ENCODE data around the gene DPP7.
A peak's percentile ranks its signal among the peaks of the same experiment; 100 is the strongest.
"Not testable (repeated sequence)": the region's sequence is repeated elsewhere in the genome, so short reads cannot be mapped to it uniquely, and the experiment has no call there.

DPP7 gene

DNA sequence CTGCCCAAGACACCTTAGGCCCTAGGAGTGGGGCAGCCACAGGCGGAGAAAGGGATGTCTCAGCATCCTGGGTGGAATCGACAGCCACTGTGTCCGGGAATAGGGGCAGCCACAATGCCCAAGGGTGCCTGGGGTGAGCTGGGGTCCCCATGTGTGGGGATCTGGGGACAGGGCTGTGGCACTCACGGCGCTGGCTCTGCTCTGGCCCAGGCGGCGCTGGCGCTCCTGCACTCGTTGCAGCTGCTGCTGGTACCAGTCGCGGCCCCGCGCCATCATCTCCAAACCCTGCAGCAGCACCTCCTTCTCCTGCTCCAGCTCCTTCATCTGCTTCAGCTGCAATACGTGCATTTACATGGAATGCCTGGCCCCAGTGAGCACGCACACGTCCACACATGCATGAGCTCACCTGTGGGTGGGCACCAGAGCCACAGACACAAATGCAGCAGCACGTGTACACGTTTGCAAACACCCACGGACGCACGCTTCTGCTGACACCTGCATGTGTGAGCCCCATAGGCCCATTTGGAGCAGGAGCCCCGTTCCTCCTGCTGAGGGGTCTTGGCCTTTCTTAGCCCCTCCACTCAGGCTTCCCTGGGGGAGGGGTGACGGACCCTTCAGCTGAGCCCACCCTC lies 49.1 kb downstream of the DPP7 start:
- no peak overlapping the region for H3K4me3 ChIP-seq (ENCODE audit: low read depth, low read length)
- TF ChIP-seq, protein P1, sequence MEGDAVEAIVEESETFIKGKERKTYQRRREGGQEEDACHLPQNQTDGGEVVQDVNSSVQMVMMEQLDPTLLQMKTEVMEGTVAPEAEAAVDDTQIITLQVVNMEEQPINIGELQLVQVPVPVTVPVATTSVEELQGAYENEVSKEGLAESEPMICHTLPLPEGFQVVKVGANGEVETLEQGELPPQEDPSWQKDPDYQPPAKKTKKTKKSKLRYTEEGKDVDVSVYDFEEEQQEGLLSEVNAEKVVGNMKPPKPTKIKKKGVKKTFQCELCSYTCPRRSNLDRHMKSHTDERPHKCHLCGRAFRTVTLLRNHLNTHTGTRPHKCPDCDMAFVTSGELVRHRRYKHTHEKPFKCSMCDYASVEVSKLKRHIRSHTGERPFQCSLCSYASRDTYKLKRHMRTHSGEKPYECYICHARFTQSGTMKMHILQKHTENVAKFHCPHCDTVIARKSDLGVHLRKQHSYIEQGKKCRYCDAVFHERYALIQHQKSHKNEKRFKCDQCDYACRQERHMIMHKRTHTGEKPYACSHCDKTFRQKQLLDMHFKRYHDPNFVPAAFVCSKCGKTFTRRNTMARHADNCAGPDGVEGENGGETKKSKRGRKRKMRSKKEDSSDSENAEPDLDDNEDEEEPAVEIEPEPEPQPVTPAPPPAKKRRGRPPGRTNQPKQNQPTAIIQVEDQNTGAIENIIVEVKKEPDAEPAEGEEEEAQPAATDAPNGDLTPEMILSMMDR (IDR thresholded peaks at IDR 0.05; ENCODE audit: low read depth, low read length): no peak
- in situ Hi-C loops (cut with HindIII; ENCODE audit: low sequenced_read_pairs): no loop called here
- no peak for DNase-seq (ENCODE audit: low read depth, low spot score)

DNA sequence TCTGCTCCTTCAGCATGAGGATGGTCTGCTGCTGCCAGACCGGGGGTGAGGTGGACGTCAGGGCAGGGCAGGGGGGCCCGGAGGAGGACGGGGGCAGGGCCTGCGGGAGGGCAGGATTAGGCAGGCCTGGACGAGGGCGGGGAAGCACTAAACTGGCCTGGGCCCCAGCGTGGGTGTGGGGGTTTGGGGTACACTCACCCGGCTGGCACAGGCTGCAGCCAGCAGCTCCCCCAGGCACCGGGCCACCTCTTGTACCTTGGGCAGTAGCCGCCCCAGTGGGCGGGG lies 49.7 kb downstream of the DPP7 start:
- TF ChIP-seq, protein P1 (IDR thresholded peaks at IDR 0.05; ENCODE audit: low read depth, low read length): no peak
- no peak for DNase-seq (ENCODE audit: low read depth, low spot score)
- H3K4me3 ChIP-seq (ENCODE audit: low read depth, low read length): no peak overlapping the region
- in situ Hi-C loops (cut with HindIII; ENCODE audit: low sequenced_read_pairs): no loop called here

DNA sequence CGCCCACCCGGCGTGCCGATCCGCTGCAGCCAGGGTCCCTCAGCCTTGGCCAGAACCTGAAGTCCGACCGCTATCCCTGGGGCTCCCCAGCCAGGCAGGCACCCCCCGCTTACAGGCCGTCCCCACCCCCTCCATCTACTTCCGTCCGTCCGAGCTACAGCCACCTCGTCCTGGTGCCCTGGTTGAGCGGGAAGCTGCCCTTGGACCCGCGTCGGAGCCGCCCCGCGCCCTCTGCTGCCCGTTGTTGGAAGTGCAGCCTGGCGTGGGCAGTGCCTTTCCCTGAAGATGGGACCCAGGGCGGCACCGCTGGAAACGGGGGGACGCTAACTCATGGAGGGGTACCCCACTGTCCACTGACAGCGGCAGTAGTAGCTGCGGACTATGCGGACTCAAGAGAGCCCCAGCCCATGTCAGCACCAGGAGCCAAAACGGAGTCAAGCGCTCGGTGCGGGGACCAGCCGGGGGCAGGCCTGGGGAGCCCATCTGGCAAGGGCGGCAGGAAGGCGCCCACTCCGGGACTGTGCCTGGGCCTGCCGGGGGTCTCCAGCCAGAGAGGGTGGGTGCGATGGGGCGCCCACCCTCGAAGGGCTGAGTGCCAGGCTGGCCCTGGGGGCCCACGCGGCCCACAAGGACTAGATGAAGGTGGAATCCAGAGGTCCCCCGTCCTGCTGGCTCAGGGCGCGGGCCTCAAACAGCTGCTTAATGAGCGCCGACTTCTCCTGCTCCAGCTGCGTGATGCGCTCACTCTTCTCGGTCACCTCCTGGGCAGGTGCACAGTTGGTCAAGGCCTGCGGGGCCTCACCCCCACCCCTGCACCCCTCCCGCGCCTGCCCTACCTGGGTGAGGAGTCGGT lies 50.3 kb downstream of the DPP7 start:
- in situ Hi-C loops (cut with HindIII; ENCODE audit: low sequenced_read_pairs): no loop called here
- DNase-seq (ENCODE audit: low read depth, low spot score): no peak
- TF ChIP-seq, protein P1 (IDR thresholded peaks at IDR 0.05; ENCODE audit: low read depth, low read length): peak; percentile 97
- no peak overlapping the region for H3K4me3 ChIP-seq (ENCODE audit: low read depth, low read length)

DNA sequence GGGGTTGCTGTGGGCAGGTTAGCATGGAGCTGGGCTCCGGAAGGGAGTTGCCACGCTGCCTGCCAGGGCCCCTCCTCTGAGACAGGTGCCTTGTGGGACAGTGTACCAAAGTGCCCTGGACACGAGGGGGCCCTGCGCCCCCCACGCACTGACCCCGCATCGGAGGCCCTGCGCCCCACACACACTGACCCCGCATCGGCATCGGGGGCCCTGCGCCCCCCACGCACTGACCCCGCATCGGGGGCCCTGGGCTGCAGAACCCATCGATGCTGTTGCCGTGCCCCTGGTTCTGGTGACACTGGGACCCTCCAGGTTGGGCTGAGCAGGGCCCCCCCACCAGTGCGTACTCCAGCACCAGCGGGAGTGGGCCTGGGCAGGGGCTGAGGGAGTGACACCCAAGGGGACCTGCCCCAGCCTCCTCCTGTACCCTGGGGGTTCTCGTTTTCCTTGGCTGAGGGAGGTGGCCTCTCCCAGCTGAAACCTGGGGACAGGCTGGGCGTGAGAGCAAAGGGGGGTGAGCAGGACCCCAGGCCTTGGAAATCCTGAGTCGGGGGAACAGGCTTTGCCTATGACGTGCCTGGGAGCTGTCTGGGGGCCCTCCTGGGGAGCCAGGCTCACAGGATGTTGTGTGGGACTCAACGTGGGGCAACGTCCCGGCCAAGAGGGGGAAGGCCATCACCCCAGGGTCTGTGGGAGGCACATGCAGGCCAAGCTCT lies 51.1 kb downstream of the DPP7 start:
- DNase-seq (ENCODE audit: low read depth, low spot score): no peak
- no peak overlapping the region for H3K4me3 ChIP-seq (ENCODE audit: low read depth, low read length)
- TF ChIP-seq, protein P1 (IDR thresholded peaks at IDR 0.05; ENCODE audit: low read depth, low read length): no peak
- in situ Hi-C loops (cut with HindIII; ENCODE audit: low sequenced_read_pairs): no loop called here

DNA sequence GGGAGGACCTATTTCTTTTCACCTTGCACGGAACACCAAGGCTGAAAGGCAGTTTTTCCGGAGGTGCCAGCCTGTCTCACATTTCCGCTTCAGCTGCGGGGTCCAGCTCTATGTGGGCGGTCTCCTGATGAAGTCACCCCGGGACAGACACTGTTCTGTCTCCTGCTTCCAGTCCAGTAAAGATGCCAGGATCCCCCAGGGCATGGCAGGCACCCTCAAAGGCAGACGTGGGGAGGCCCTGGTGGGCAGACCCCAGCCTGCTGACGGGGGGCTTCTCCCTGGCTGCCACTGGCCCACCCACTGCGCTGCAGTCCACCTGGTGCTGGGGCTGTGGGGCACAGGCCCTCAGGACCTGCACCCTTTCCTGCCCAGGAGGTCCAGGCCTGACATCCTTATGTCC lies 51.7 kb downstream of the DPP7 start:
- H3K4me3 ChIP-seq (ENCODE audit: low read depth, low read length); DNase-seq (ENCODE audit: low read depth, low spot score); in situ Hi-C loops (cut with HindIII; ENCODE audit: low sequenced_read_pairs): not testable (repeated sequence)

DNA sequence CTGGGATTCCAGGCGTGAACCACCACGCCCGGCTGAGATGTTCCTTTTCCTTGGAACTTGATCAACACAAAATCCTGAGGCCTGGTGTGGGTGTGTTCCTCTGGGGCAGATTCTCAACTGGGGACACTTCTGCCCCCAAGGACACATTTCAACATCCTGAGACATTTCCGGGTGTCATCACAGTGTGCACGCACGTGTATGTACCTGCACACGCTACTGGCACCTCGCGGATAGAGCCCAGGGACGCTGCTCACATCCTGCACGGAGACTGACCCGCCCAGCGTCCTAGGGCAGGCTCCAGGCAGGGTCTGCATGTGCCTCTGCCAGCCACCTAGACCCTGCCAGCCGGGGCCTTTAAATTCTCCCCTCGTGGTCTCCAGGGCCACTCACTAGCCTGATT lies 52.1 kb downstream of the DPP7 start:
- H3K4me3 ChIP-seq (ENCODE audit: low read depth, low read length): no peak overlapping the region
- TF ChIP-seq, protein P1 (IDR thresholded peaks at IDR 0.05; ENCODE audit: low read depth, low read length): no peak
- DNase-seq (ENCODE audit: low read depth, low spot score): no peak
- in situ Hi-C loops (cut with HindIII; ENCODE audit: low sequenced_read_pairs): no loop called here
